Stimulated activated CD4-positive, alpha-beta T cell treated with anti-CD3 and anti-CD28 coated beads, Interleukin-2, amount 100 ng/mL, for 48 hours (primary cell): ENCODE data around the gene HDAC4.

Source experiments
- DNase-seq, 2 donors: peaks; one replicate each; pipeline ENCODE4 v3.0.0-alpha.2; 2020

Gene HDAC4

DNA sequence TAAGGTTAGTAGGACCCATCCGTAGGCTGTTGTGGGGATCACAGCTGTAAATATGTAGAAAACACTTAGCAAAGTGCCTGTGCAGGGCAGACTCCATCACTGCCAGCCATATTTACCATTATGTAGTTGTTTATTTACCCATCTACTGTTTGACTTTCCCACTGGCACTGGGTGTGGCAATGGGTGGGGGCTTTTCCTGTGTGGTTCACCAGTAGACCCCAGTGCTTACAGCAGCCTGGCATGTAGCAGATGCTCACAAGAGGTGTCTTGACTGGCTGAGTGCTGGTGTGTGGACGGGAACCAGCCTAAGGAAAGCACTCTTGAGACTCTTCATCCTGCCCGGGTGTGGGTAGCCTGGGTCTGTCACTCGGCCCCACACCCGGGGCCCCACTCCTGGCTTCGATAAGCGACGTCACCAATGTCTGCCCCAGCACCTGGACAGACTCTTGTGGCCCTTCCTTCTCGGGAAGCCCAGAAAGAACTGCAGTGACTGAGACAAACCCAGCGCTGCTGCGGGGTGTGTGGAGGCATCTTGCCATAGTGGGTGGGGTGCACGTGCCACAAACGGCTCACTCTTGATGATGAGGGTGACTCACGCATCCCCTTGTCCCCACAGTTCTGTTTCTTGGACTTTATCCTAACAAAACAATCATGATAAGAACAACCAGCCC lies 78.3 kb downstream of the HDAC4 start:
- DNase-seq: no peak

DNA sequence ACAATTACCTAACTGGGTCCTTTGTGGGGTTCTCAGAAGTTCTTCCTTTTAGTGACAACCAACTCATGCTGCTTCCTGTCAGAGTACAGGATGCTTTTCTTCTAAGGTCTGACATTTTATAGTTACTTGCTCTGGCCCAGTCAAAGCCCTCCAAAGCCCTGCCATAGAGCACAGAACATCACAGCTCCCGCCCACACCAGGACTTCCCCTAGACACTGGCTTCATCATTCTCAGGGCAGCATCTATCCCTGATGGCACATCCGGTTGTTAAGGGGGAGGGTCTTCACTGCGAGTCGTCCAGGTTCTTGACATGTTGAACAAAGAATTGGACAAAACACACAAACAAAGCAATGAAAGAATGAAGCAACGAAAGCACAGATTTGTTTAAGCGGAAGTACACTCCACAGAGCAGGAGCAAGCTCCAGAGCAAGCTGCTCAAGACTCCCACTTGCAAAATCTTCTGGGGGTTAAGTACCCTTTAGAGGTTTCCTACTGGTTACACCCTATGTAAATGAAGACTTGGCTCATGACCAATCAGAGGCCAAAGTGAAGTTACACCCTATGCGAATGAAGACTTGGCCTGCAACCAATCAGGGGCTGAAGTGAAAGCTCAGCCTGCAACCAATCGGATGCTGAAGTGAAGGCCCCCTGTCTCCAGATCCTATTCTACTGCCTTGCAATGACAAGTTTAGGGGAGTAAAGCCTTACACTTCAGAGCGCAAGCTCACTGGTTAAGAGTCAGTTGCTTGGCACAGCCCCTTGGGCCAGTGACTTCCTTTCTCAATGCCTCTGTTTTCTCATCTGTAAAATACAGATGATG lies 79.0 kb downstream of the HDAC4 start:
- peak; percentile 33 to 49 for DNase-seq

DNA sequence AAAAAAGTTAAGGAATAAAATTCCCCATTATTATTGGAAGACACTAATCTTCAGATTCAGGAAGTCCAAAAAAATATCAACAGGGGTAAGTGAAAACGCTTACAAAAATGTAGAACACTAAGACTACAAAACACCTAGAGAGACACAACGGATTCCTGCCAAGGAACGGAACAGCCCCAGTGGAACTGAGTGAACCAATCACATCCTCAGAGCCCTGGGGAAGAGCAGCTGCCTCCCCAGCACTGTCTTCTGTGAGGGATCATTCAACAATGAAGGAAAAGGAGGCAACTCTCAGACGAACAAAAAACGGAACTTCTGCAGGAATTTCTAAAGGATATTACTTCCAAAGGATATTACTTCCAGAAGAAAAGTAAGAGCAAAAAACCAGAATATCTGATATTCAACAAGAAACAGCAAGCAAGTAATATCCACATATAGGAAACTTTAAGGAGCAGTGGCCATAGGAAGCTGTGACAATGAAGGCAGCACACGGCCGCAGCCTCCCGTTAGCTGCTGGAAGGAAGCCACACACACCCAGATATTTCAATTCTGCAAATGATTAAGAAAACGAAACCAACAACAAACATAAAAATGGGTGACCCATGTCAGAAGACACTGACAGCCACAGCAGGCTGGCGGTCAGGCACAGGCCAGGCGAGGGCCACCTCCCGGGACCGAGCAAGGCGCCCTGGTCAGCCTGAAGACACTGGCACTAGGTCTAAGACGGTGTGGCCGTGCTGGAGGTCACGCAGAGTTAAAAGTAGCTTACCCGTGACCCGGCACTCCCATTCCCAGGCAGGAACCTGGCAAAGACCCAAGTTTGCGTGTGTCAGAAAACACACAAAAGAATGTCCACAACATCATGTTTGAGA lies 81.8 kb downstream of the HDAC4 start:
- DNase-seq: no peak

DNA sequence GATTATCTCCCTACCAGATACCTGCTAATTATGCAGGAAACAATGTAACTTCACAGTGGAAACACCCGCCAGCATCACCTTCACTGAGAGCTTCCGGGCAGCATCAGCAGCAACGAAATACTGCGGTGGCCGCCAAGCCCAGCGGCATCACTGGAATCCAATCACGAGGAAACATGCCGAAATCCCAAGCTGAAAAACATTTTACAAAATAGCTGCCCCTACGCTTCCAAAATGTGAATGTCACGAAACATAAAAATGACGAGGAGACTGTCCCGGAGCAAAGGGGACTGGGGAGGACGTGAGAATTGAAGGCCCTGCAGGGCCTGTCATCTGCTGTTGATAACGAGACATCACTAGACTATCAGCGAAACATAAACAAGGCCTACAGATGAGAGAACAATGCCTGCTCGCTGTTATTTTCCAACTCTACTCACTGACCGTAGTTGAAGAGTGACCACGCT lies 82.6 kb downstream of the HDAC4 start:
- no peak for DNase-seq

DNA sequence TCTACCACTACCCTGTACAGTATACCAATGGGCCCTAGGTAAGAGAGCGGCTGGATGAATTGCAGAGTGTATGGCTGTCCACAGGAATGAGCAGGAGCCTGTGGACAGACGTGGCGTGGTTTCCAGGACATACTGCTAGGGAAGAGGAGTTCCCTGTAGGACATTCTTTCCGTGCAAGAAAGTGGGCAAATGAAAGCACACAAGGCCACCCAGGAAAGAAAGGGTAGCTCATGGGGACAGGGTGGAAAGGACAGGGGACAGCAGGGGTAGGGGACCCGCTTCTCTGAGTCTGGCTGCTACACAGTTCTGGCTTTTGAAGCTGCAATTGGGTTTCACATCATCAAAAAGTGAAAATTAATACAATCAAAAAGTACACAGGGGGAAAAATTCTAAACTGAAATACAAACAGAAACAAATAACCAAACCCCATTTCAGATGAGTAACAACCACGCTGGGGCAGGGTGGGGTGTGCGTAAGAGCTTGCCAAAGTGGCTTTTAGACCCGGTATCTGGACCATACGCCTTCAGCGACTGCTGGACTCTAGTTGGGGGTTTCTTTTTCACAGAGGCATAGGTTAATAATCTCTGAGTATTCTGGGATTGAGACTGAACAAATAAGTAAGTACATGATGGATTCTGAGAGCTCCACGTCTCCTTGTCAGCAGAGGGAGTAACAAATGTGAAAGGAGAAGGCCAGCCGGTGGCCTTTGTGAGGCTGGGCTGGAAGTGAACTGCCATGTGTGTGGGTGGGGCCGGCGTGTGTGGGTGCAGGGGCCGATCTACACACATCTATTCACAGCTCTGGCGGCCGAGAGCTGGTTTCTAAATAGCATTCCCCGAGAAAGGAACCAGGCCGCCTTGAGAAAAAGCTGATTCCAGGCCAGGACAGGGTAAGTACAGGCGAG lies 84.0 kb downstream of the HDAC4 start:
- no peak for DNase-seq

DNA sequence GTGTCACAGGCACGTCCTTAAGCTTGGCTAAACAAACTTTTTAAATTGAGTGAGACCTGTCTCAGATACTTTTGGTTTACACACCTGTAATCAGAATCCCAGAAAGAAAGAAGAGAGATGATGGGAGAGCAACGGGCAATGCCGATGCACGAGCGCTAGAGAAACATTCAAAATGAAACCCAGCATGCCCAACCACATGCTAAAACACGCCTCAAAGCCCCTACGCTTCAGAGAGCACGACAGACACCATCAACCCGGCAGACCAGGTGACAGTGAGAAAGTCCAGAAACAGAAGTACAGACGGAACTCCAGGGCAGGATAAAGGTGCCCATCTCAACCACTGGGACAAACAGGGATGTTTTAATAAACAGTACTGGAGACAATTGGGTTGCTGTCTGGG lies 85.5 kb downstream of the HDAC4 start:
- DNase-seq: no peak

DNA sequence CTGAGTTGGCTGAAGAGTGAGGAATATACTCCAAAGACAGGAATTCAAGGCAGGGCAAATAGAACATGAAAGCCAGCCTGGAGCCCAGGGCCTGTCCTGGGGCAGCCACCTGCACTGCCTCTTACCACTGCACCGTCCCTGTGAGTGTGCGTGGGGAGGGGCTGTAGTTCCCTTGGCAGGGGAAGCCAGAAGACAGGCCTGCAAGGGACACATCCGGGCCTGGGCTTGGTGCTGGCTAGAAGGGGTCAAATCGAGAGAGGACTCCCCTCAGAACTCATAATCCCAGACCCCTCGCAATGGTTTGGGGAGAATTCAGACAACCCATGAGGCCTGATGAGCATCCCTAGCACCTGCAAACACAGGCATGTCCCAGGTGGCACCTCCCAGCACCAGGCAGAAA lies 87.0 kb downstream of the HDAC4 start:
- DNase-seq: no peak

DNA sequence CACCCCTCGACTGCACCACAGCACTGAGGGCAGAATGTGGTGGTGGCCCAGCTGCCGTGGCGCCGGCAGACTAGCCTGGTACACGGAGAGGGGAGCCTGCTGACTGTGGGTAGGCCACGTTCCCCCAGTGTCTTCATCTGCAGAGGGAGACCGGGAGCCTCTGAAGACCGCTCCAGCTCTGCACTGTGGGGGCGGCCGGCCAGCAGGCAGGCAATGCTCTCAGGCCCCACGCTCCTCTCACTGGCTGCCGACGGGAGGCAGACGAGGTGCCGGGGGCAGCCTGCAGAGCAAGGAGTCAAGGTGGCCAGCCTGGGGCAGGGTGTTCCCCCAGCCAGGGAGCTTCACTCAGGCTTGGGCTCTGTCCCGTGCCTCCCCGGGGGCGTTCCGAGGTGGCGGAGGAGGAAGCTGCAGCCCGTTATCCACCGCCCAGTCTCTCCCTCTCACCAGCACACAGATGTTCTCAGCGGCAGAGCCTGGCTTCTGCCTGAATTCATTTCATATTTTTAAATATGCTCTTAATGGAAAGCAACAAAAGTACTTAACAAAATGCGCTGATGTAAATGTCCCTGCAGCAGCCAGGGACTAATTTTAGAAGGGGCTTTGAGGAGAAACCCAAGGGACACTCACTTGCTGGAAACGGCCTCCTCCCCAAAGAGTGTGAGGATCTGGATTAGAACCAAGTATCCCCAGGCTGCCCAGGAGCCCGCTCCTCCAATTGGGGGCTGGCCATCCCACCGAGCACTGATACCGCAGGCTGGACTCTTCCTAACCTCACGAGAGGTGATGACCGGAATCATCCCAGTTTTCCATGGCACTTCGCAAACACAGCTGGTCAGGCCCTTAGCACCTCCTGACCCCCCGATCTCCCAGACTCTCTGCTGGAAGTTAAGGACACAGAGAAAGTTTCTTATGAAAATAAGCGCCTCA lies 87.8 kb downstream of the HDAC4 start:
- no peak for DNase-seq

DNA sequence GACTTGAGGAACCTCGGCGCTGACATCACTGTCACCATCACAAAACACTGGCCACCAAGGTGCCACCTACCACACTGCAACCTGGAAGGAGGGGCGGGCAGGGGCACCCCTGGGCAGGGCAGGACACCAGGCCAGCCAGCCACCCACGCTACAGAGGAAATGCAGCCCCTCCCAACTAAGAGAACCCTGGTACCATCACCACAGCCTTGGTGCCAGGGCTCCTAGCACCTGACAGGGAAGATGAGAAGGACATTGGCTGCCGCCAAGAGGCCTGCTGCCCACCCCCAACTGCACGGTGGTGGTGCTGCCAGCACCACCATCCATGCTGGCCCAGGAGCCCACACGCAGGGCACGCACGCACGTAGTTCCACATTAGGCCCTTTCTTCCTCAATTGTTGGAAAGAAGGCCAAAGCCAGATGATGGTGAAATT lies 88.7 kb downstream of the HDAC4 start:
- no peak for DNase-seq

DNA sequence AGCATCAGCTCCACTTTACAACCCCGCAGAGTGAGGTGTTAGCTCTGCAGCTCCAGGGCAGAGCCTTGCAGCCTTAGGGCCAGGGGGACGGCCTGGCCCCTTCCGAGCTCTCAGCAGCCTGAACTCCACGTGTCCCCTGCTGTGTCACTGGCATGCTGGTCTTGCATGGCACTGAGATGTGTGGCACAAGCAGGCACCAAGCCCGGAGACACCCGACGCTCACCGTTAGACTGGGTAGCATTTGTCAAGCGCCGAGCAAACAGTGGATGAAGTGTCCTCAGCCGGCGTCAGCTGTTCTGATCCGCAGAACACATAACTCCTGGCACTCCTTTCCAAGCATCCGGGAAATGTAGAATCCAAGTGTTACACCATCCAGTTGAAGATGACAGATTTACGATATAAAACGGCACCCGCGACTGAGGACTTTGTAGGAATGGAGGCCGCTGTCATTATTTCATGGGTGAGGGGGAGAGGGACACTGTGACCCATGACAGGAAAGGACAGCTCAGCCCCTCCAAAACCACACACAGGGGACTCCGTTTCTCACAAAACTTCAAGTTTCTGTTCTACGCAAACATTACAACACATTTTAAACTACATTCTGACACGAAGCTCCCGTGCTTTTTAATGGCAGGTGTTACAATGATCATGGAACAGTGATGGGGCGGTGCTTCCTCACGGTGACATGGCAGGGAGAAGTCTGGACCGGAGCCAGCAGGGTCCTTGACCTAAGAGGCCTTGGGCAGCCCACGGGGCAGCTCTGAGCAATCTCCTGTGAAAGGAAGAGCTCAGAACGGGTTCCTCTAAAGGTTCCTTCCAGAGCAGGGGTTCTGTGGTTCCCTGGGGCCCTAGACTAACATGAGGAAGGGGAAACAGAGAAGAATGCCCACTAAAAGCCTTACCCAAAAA lies 89.4 kb downstream of the HDAC4 start:
- DNase-seq: no peak

DNA sequence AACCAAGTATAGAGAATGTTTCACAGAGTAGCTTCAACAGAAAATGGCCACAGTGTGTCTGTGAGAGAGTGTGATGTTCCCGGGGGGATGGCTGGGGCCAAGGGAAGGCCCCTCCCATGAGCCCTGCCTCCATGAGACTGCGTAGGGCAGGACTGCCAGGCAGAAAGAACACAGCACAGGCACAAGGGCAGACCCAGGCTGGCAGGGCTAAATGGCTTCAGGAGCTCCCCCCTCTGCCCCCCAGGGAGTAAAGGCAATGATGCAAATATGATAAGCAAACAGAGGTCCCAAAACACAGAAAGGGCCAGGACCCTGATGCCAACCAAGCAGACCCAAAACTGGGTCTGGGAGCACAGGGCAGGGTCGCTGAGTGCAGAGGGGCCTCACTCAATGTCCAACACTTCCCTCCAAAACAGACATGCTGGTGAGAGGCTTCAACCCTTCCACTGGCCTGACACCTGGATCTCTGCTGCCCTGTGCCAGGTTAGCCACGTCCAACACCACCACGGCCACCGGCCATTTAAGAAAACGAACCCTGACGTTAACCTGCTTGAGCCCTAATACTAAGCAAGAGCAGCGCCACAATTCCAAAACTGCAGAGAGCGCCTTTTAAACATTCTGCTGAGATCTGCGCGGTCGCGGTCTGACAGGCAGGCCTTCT lies 90.3 kb downstream of the HDAC4 start:
- no peak for DNase-seq

DNA sequence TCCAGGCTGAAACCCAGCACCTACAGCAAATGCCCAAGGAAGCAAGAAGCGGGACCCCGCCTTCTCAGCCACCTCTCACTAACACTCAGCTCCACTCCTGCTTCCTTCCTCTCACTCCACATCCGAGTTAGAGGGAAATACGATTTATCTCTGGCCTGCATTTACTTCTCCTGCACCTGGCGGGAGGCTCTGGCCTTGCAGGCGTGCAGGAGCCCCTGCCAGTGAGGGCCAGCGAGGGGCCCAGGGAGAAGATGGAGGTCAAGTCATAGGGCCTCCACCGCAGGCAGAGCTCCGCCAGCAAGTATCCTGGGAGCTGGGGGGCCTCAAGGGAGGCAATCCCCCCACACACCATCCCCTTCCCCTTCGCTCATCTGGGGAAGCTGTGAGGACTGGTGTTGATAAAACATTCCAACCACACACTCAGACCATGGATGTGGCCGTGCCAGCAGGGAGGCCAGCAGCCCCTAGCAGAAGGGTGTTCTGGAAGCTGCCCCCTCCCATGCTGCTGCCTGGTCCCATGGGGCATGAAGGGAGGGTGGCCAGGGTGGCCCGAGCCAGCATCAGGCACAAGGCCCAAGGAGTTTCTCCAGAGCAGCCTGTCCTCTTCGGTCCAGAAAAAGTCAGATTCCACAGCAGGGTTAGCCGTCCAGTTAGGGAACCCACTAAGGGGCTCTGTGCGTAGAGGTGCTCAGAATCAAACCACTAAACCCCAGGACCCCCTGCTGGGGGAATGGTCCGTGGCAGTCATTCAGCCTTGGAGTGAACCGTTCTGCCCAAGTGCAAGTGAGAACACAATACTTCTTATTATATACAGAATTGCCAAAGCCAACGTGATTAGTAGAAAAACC lies 91.2 kb downstream of the HDAC4 start:
- DNase-seq: no peak

DNA sequence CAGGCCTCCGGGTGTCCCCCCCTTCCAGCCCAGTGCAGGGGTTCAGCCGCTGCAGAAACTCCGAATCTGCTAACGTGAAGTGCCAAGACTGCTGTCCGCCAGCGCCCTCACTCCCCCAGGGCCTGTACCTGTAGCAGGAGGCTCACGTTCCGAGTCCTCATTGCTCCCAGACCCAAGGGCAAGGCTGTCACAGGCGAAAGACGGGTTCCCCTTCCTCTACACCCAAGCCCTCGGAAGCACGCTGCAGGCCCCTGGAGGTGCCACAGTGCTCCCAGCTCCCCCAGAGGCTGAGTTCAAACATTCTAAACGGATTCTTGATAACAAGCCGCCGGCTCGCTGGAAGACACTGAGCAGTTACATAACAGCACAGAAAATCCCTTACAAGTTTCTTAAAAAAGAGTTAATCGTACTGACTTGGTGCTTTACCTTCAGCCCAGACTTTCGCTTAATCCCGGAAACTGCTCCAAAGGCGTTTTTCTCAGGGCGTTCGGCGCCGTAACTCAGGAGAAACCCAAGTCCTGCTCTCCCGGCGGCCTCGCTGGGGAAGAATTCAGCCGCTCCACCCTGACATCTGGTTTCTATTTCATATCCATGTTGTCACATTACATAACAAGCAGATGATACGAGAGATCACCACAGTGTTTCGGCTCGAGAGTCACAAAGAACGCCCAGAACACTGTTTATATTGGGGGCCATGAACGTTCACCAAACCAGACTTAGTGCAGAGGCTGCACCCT lies 92.0 kb downstream of the HDAC4 start:
- no peak for DNase-seq

DNA sequence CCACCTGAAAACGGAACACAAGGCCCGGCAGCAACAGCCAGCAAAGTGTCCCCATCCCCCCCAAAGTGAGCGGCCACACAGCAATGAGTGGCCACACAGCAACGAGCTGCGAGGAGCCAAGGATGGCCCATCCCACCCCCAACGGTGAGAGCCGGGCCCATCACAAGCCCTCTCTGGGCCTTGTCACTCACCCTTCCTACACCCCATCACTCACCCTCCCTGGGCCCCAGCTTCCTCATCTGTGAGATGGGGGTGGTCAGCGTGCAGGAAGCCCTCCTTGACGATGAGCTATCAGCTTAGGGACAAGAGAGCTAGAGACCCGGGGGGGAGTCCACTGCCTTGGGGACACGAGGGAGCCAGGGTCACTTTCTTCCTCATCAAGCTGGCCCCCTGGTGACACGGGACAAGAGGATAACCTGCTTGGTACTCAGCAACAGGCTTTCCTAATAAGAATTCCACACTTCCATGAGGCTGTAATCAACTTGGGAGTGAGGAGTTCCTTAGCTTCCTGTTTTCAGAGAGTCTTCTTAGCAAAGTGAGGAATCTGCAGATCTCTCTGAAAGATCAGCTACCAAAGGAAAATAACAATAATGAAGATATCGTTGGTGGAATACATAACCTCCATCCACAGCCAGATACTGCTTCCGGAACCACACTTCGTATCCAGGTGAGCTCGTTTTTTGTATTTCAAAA lies 92.8 kb downstream of the HDAC4 start:
- DNase-seq: no peak

DNA sequence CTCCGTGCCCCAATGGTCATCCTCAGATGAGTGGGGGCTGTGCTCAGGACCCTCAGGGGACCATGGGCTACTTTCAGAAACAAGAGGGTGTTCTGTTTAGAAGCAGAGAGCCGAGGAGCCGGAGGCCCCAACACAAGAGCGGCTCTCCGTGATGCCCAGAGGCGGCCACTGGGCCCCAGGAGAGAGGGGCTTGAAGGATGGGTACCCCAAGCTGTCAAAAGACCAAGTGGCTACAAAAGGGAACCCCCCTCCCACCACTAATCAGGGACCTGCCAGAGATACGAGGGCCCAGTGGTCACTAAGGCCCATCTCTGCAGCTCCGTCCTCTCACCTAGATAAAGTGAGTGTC lies 93.6 kb downstream of the HDAC4 start:
- DNase-seq: no peak

DNA sequence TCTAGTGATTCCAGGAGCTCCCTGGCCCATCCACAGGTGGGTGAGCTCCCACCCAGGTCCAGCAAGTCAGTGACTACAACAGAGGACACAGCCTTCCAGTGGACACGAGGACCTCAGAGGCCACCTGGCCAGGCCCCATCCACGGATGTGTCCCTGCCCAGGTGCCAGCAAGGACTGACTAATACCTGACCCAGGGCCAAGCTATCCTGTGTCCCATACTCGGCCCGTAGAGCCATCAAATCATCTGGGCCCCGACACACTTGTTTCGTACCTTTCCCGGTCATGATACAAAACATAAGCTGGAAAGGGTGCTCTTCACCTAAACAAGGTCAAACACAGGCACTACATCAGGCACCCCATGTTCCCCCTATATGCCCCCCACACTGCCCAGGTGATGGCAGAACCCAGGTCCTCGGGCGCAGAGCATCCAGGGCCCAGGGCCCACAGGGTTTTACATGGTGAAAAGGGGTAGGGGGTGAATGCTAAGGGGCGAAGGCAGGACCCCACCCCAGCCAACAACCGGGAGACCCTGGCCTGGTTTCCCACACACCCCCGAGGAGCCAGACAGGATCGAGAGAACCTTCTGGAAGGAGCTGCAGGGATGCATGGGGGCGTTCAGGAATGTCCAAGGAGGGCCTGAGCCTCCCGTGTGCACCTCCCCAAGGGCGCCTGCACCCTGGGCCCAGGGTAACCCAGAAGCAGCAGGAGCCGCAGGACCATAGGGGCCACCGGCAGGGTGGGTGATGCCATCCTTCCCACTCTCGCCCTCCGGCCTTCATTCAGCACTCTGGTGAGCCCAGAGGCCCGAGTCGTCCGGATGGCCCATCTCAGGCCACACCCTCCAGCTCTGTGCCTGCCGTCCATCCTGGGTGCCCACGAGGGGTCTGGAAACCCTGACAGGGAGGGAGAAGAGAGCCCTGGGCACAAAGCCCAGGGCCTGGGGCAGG lies 94.3 kb downstream of the HDAC4 start:
- no peak for DNase-seq
